Measurements from ENCODE around the gene USP30.

USP30 gene

DNA sequence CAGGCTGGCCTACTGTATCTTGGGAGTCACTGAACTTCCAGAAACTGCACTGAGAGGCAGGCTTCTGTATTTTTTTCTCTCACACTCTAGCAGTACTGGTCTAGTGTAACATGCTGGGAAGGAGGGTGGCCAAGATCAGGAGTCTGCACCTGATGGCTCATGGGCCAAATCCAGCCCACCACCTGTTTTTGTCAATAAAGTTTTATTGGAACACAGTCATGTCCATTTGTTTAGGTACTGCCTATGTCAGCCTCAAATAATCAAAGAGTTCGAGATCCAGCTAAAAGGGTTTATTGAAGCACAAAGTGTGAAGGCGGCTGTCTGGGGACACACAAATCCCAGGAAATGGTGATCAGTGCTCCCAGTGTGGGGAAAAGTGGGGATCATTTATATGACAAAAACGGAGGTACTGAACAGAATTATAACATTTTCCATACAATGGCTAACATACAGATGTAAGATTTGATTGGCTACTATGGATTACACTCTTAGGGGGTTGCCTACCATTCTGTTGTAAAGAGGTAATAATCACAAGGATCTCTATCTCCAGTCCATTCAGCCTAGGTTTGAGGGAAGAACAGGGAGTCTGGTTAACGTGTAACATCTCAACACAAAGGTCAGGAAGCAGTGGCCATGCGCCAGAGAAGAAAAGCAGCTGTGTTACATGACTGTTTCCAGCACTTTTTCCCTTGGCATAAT lies 12.9 kb downstream of the USP30 start:
- TF ChIP-seq EZH2 (IDR thresholded peaks at IDR 0.05; ENCODE audit: borderline replicate concordance, low read depth, low read length, severe bottlenecking), result no peak
- TF ChIP-seq, protein P1, sequence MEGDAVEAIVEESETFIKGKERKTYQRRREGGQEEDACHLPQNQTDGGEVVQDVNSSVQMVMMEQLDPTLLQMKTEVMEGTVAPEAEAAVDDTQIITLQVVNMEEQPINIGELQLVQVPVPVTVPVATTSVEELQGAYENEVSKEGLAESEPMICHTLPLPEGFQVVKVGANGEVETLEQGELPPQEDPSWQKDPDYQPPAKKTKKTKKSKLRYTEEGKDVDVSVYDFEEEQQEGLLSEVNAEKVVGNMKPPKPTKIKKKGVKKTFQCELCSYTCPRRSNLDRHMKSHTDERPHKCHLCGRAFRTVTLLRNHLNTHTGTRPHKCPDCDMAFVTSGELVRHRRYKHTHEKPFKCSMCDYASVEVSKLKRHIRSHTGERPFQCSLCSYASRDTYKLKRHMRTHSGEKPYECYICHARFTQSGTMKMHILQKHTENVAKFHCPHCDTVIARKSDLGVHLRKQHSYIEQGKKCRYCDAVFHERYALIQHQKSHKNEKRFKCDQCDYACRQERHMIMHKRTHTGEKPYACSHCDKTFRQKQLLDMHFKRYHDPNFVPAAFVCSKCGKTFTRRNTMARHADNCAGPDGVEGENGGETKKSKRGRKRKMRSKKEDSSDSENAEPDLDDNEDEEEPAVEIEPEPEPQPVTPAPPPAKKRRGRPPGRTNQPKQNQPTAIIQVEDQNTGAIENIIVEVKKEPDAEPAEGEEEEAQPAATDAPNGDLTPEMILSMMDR (IDR thresholded peaks at IDR 0.05; ENCODE audit: borderline replicate concordance, extremely low read depth, low read length, poor library complexity, severe bottlenecking), result no peak
- DNase-seq, result no peak
- no peaks in the 10 kb centered on the region for H4K20me1 ChIP-seq (ENCODE audit: insufficient read depth, low read length)
- H3K4me1 ChIP-seq (ENCODE audit: insufficient read depth, low read length), result no peaks in the 10 kb centered on the region
- no peak overlapping the region for H3K27ac ChIP-seq (ENCODE audit: low read length)
- H3K27me3 ChIP-seq (ENCODE audit: insufficient read depth, low read length, poor library complexity), result no peaks in the 10 kb centered on the region
- H2AFZ ChIP-seq (ENCODE audit: low read depth, low read length), result no peak overlapping the region
- H3K9ac ChIP-seq (ENCODE audit: low read depth, low read length), result no peak overlapping the region
- no peaks in the 10 kb centered on the region for H3K9me3 ChIP-seq (ENCODE audit: insufficient read depth, low read length, severe bottlenecking)
- H3K4me2 ChIP-seq (ENCODE audit: insufficient read depth, low read length), result no peak overlapping the region
- no peak for ATAC-seq (ENCODE audit: insufficient read depth, low read depth)
- H3K79me2 ChIP-seq (ENCODE audit: insufficient read depth, low read length), result no peaks in the 10 kb centered on the region
- H3K36me3 ChIP-seq (ENCODE audit: insufficient read depth, low read length), result peaks cover 30% of the 10 kb centered on the region
- H3K4me3 ChIP-seq (ENCODE audit: low read depth in 1 of 2, low read length in 2 of 2), result no peak overlapping the region

DNA sequence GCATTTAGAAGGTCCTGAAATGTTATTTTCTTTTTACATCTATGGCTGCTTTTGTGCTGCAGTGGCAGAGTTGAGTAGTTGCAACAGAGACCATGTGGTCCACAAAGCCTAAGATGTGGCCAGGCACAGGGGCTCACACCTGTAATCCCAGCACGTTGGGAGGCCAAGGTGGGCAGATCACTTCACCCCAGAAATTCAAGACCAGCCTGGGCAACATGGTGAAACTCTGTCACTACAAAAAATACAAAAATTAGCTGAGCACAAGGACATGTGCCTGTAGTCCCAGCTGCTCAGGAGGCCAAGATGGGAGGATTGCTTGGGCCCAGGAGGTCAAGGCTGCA lies 13.4 kb downstream of the USP30 start:
- DNase-seq (no peak), ATAC-seq (ENCODE audit: insufficient read depth, low read depth) (no peak)
- no peaks in the 10 kb centered on the region for H4K20me1 ChIP-seq (ENCODE audit: insufficient read depth, low read length)
- H3K79me2 ChIP-seq (ENCODE audit: insufficient read depth, low read length), result no peaks in the 10 kb centered on the region
- no peaks in the 10 kb centered on the region for H3K9me3 ChIP-seq (ENCODE audit: insufficient read depth, low read length, severe bottlenecking)
- H3K36me3 ChIP-seq (ENCODE audit: insufficient read depth, low read length), result peaks cover 33% of the 10 kb centered on the region
- no peak overlapping the region for H3K4me2 ChIP-seq (ENCODE audit: insufficient read depth, low read length)
- H2AFZ ChIP-seq (ENCODE audit: low read depth, low read length), result no peak overlapping the region
- no peak overlapping the region for H3K9ac ChIP-seq (ENCODE audit: low read depth, low read length)
- TF ChIP-seq, protein P1 (IDR thresholded peaks at IDR 0.05; ENCODE audit: borderline replicate concordance, extremely low read depth, low read length, poor library complexity, severe bottlenecking), result no peak
- no peak for TF ChIP-seq EZH2 (IDR thresholded peaks at IDR 0.05; ENCODE audit: borderline replicate concordance, low read depth, low read length, severe bottlenecking)
- H3K4me1 ChIP-seq (ENCODE audit: insufficient read depth, low read length), result no peaks in the 10 kb centered on the region
- H3K27me3 ChIP-seq (ENCODE audit: insufficient read depth, low read length, poor library complexity), result no peaks in the 10 kb centered on the region
- no peak overlapping the region for H3K4me3 ChIP-seq (ENCODE audit: low read depth in 1 of 2, low read length in 2 of 2)
- no peak overlapping the region for H3K27ac ChIP-seq (ENCODE audit: low read length)

DNA sequence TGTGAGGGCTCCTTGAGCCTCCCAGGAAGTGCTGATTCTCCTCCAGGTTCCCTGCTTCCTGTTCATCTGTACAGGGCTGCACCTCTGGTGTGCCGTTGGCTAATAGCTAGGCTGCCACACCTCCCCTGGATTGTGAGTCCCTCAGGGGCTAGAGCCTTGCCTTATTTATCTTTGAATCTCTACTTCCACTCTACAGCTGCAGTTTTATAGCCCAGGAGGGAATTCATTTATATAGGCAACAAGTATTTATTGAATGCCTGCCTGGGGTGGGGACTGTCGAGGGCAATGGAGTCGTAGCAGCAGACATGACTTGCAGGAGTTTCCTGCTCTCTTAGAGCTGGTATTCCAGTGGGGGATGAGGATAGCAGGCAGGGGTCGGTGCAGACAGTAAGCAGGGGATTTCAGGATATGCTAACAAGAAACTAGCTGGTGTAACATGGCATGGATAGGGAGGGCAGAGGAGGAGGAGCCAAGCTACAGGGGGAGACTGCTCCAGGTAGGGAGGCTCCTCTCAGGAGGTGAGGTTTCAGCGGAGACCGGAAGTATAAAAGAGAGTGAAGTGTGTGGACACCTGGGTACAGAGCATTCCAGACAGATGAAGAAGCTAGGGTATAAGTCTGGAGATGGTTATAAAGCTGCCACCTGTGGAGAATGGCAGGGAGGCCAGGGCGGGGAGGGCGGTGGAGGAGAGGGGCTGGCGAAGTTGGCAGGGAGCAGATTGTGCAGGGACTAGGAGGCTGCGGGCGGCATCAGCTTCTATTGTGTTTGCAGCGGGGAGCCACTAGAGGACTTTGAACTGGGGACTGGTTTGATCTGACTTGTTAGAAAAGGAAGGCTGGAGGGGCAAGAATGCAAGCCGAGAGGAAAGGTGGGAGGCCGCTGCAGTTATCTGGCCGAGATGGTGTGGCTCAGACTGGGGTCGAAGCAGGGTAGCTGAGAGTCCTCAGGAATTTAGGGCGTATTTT lies 17.2 kb downstream of the USP30 start:
- Histone ChIP-seq H3K9me3 (ENCODE audit: insufficient read depth, low read length, severe bottlenecking) (no peaks in the 10 kb centered on the region), H3K79me2 (ENCODE audit: insufficient read depth, low read length) (no peaks in the 10 kb centered on the region), H3K4me1 (ENCODE audit: insufficient read depth, low read length) (no peaks in the 10 kb centered on the region), H3K4me3 (ENCODE audit: low read depth in 1 of 2, low read length in 2 of 2) (no peak overlapping the region), H2AFZ (ENCODE audit: low read depth, low read length) (no peak overlapping the region), H3K36me3 (ENCODE audit: insufficient read depth, low read length) (peaks cover 51% of the 10 kb centered on the region), H3K4me2 (ENCODE audit: insufficient read depth, low read length) (no peak overlapping the region), H4K20me1 (ENCODE audit: insufficient read depth, low read length) (no peaks in the 10 kb centered on the region), H3K9ac (ENCODE audit: low read depth, low read length) (no peak overlapping the region), H3K27me3 (ENCODE audit: insufficient read depth, low read length, poor library complexity) (no peaks in the 10 kb centered on the region), H3K27ac (ENCODE audit: low read length) (no peak overlapping the region)
- DNase-seq, result no peak
- ATAC-seq (ENCODE audit: insufficient read depth, low read depth), result no peak
- TF ChIP-seq, protein P1 (IDR thresholded peaks at IDR 0.05; ENCODE audit: borderline replicate concordance, extremely low read depth, low read length, poor library complexity, severe bottlenecking), result no peak
- no peak for TF ChIP-seq EZH2 (IDR thresholded peaks at IDR 0.05; ENCODE audit: borderline replicate concordance, low read depth, low read length, severe bottlenecking)
